ENCODE data around the gene ARHGEF35. TPM values are rescaled to one million over a fixed set of nuclear protein-coding genes. Genes with fewer than 3 reads are reported as not detected.
"Not testable (repeated sequence)": the region's sequence is repeated elsewhere in the genome, so short reads cannot be mapped to it uniquely, and the experiment has no call there.

The ARHGEF35 gene
- total and polyA plus RNA-seq, 2 of the 4 experiments (the other 2 are of a cell fraction) = not detected

- H2BK5ac ChIP-seq (ENCODE audit: low read depth, low read length, poor library complexity, severe bottlenecking); ATAC-seq (ENCODE audit: low read depth); H3K56ac ChIP-seq (ENCODE audit: extremely low read depth, insufficient read depth, low read length); H3K23ac ChIP-seq (ENCODE audit: low read depth, low read length); H2BK120ac ChIP-seq (ENCODE audit: low read depth, low read length); H4K91ac ChIP-seq (ENCODE audit: insufficient read depth, low read depth, low read length); H3K79me1 ChIP-seq (ENCODE audit: low read depth in 1 of 2, low read length in 2 of 2); H3K14ac ChIP-seq (replicated peaks; ENCODE audit: low read depth, low read length); H2BK20ac ChIP-seq (ENCODE audit: low read depth, low read length); H4K5ac ChIP-seq (ENCODE audit: low read depth, low read length); POLR2A ChIA-PET (ENCODE audit: unreplicated experiment); H3K27me3 ChIP-seq (ENCODE audit: control insufficient read depth, insufficient read depth, low read length); H3K9ac ChIP-seq (ENCODE audit: low read depth, low read length); DNase-seq; CTCF ChIA-PET; H3K4ac ChIP-seq (ENCODE audit: low read depth, low read length); H3K4me3 ChIP-seq (ENCODE audit: insufficient read depth, low read depth, low read length); H3K36me3 ChIP-seq (ENCODE audit: control insufficient read depth, insufficient read depth, low read length); H4K20me1 ChIP-seq (ENCODE audit: insufficient read depth, low read length); H3K9me3 ChIP-seq (ENCODE audit: control insufficient read depth, insufficient read depth, low read length); H3K18ac ChIP-seq (ENCODE audit: low read depth, low read length); H3K9me1 ChIP-seq (ENCODE audit: insufficient read depth, low read length); H2AK5ac ChIP-seq (ENCODE audit: low read depth, low read length); intact Hi-C loops (cut with micrococcal nuclease); H3K4me1 ChIP-seq (ENCODE audit: control insufficient read depth, insufficient read depth, low read length); H2AFZ ChIP-seq (replicated peaks; ENCODE audit: low read length, poor library complexity); H2AK9ac ChIP-seq (replicated peaks; ENCODE audit: low read depth, low read length, poor library complexity); H2BK15ac ChIP-seq (ENCODE audit: low read depth, low read length); BruUV-seq (replicated peaks); dilution Hi-C loops (cut with HindIII; ENCODE audit: low sequenced_read_pairs, unreplicated experiment); H3K27ac ChIP-seq (ENCODE audit: insufficient read depth, low read length); H3K4me2 ChIP-seq (ENCODE audit: low read depth, low read length); H4K8ac ChIP-seq (ENCODE audit: low read depth in 2 of 2, low read length in 2 of 2): not testable (repeated sequence)
- in situ Hi-C loops (cut with MboI; ENCODE audit: low sequenced_read_pairs) = loop anchor here (25.0 kb wide), 1 partner anchor 188 kb away; no protein-coding TSS in a partner anchor
- no CpG with 5 or more reads among the region's 4 CpGs for WGBS, 2 experiments (ENCODE audit: extremely low coverage in 2 of 2, insufficient read length in 1 of 2)
These were observed 3.3 kb upstream of the ARHGEF35 start for GRCh38 chr7:144198934-144199333.

GRCh38 chr7:144194453-144194852 lies 1.2 kb downstream of the ARHGEF35 start:
- dilution Hi-C loops (cut with HindIII; ENCODE audit: low sequenced_read_pairs, unreplicated experiment); H2AK5ac ChIP-seq (ENCODE audit: low read depth, low read length); H3K9me3 ChIP-seq (ENCODE audit: control insufficient read depth, insufficient read depth, low read length); intact Hi-C loops (cut with micrococcal nuclease); POLR2A ChIA-PET (ENCODE audit: unreplicated experiment); H3K4me3 ChIP-seq (ENCODE audit: insufficient read depth, low read depth, low read length); H4K20me1 ChIP-seq (ENCODE audit: insufficient read depth, low read length); H3K23ac ChIP-seq (ENCODE audit: low read depth, low read length); ATAC-seq (ENCODE audit: low read depth); H4K91ac ChIP-seq (ENCODE audit: insufficient read depth, low read depth, low read length); H3K79me1 ChIP-seq (ENCODE audit: low read depth in 1 of 2, low read length in 2 of 2); H3K18ac ChIP-seq (ENCODE audit: low read depth, low read length); H2AK9ac ChIP-seq (replicated peaks; ENCODE audit: low read depth, low read length, poor library complexity); H2BK15ac ChIP-seq (ENCODE audit: low read depth, low read length); H2BK5ac ChIP-seq (ENCODE audit: low read depth, low read length, poor library complexity, severe bottlenecking); H3K14ac ChIP-seq (replicated peaks; ENCODE audit: low read depth, low read length); H2BK20ac ChIP-seq (ENCODE audit: low read depth, low read length); H3K27me3 ChIP-seq (ENCODE audit: control insufficient read depth, insufficient read depth, low read length); H3K36me3 ChIP-seq (ENCODE audit: control insufficient read depth, insufficient read depth, low read length); H4K5ac ChIP-seq (ENCODE audit: low read depth, low read length); H3K56ac ChIP-seq (ENCODE audit: extremely low read depth, insufficient read depth, low read length); H4K8ac ChIP-seq (ENCODE audit: low read depth in 2 of 2, low read length in 2 of 2); H3K4me2 ChIP-seq (ENCODE audit: low read depth, low read length); CTCF ChIA-PET; DNase-seq; H2AFZ ChIP-seq (replicated peaks; ENCODE audit: low read length, poor library complexity); H3K4ac ChIP-seq (ENCODE audit: low read depth, low read length); H2BK120ac ChIP-seq (ENCODE audit: low read depth, low read length); H3K4me1 ChIP-seq (ENCODE audit: control insufficient read depth, insufficient read depth, low read length); H3K9ac ChIP-seq (ENCODE audit: low read depth, low read length); BruUV-seq (replicated peaks); H3K27ac ChIP-seq (ENCODE audit: insufficient read depth, low read length); H3K9me1 ChIP-seq (ENCODE audit: insufficient read depth, low read length): not testable (repeated sequence)
- in situ Hi-C loops (cut with MboI; ENCODE audit: low sequenced_read_pairs) = loop anchor here (25.0 kb wide), 1 partner anchor 193 kb away; no protein-coding TSS in a partner anchor
- WGBS, 2 experiments (ENCODE audit: extremely low coverage in 2 of 2, insufficient read length in 1 of 2) = no CpG with 5 or more reads among the region's 6 CpGs

Measured in IMR-90 (cell line).